ENCODE data around the gene DDN. TPM values are rescaled to one million over a fixed set of nuclear protein-coding genes. Genes with fewer than 3 reads are reported as not detected.

DDN gene
- total and polyA plus RNA-seq, 2 donors from 2014 or later: 27.0 TPM; not detected in 1

- H3K4me3 ChIP-seq (ENCODE audit: low read length in 3 of 3): peak overlapping the region in 1 of 3 donors; percentile 35
- no peak for FAIRE-seq
These were observed 1.3 kb downstream of the DDN start for GRCh38 chr12:48997719-48998496.

GRCh38 chr12:48996794-48997718 lies 2.1 kb downstream of the DDN start:
- Histone ChIP-seq H3K27ac (ENCODE audit: low read depth in 2 of 2, low read length in 2 of 2) (no peak overlapping the region), H3K27me3 (ENCODE audit: control insufficient read depth, insufficient read depth, low read length) (peaks cover 22% of the 10 kb centered on the region), H3K4me1 (ENCODE audit: control insufficient read depth in 2 of 3, insufficient read depth in 2 of 3, low read depth in 1 of 3, low read length in 3 of 3) (peaks cover 0 to 16% (median 5%) of the 10 kb centered on the region in 3 donors), H3K4me3 (ENCODE audit: low read length in 3 of 3) (peak overlapping the region in 2 of 3 donors; percentile 13 to 25), H3K9me3 (ENCODE audit: control insufficient read depth in 2 of 3, insufficient read depth in 1 of 3, low read length in 3 of 3) (no peaks in the 10 kb centered on the region), H3K9ac (ENCODE audit: low read length in 3 of 3) (peak overlapping the region in 1 of 3 donors; percentile 34), H3K36me3 (ENCODE audit: control insufficient read depth in 2 of 3, insufficient read depth in 3 of 3, low read length in 3 of 3) (peaks cover 0 to 4% (median 1%) of the 10 kb centered on the region in 3 donors)
- intact Hi-C loops (cut with DNase I): no loop called here
- FAIRE-seq (no peak), DNase-seq (peak; percentile 82 to 92 (median 83))
- peak; percentile 64 for TF ChIP-seq CTCF (IDR thresholded peaks at IDR 0.05; ENCODE audit: borderline replicate concordance, extremely low read depth, insufficient read depth)

More at GRCh38 chr12:48997719-48998496, 1.3 kb downstream of the DDN start:
- intact Hi-C loops (cut with DNase I): no loop called here
- Histone ChIP-seq H3K27me3 (ENCODE audit: control insufficient read depth, insufficient read depth, low read length) (peaks cover 22% of the 10 kb centered on the region), H3K9me3 (ENCODE audit: control insufficient read depth in 2 of 3, insufficient read depth in 1 of 3, low read length in 3 of 3) (no peaks in the 10 kb centered on the region), H3K4me1 (ENCODE audit: control insufficient read depth in 2 of 3, insufficient read depth in 2 of 3, low read depth in 1 of 3, low read length in 3 of 3) (peaks cover 0 to 16% (median 5%) of the 10 kb centered on the region in 3 donors), H3K36me3 (ENCODE audit: control insufficient read depth in 2 of 3, insufficient read depth in 3 of 3, low read length in 3 of 3) (peaks cover 2 to 11% (median 2%) of the 10 kb centered on the region in 3 donors), H3K27ac (ENCODE audit: low read depth in 2 of 2, low read length in 2 of 2) (no peak overlapping the region), H3K9ac (ENCODE audit: low read length in 3 of 3) (no peak overlapping the region)
- no peak for TF ChIP-seq CTCF (IDR thresholded peaks at IDR 0.05; ENCODE audit: borderline replicate concordance, extremely low read depth, insufficient read depth)
- peak in 2 of 5 donors; percentile 33 to 42 for DNase-seq

GRCh38 chr12:48995086-48995879 lies 3.9 kb downstream of the DDN start:
- H3K27me3 ChIP-seq (ENCODE audit: control insufficient read depth, insufficient read depth, low read length): peaks cover 22% of the 10 kb centered on the region
- H3K27ac ChIP-seq (ENCODE audit: low read depth in 2 of 2, low read length in 2 of 2): no peak overlapping the region
- no peak overlapping the region for H3K9ac ChIP-seq (ENCODE audit: low read length in 3 of 3)
- no peaks in the 10 kb centered on the region for H3K9me3 ChIP-seq (ENCODE audit: control insufficient read depth in 2 of 3, insufficient read depth in 1 of 3, low read length in 3 of 3)
- H3K4me1 ChIP-seq (ENCODE audit: control insufficient read depth in 2 of 3, insufficient read depth in 2 of 3, low read depth in 1 of 3, low read length in 3 of 3): peaks cover 0 to 16% (median 5%) of the 10 kb centered on the region in 3 donors
- peak; percentile 91 to 95 (median 94) for DNase-seq
- intact Hi-C loops (cut with DNase I): no loop called here
- no peak for FAIRE-seq
- H3K4me3 ChIP-seq (ENCODE audit: low read length in 3 of 3): peak overlapping the region in 1 of 3 donors; percentile 26
- peak; percentile 71 for TF ChIP-seq CTCF (IDR thresholded peaks at IDR 0.05; ENCODE audit: borderline replicate concordance, extremely low read depth, insufficient read depth)
- no peaks in the 10 kb centered on the region for H3K36me3 ChIP-seq (ENCODE audit: control insufficient read depth in 2 of 3, insufficient read depth in 3 of 3, low read length in 3 of 3)
